Measurements from ENCODE around the gene SFXN3. TPM values are rescaled to one million over a fixed set of nuclear protein-coding genes. Genes with fewer than 3 reads are reported as not detected.
A peak's percentile ranks its signal among the peaks of the same experiment; 100 is the strongest.

Gene SFXN3
- total and polyA plus RNA-seq, 2 of the 13 experiments (the other 11 are each of a cell fraction or from before 2014, with no cell fraction given): 16.8 to 71.5 TPM

- TF ChIP-seq BRF2 (CRISPR knock-in tag; IDR thresholded peaks at IDR 0.05) (peak; percentile 54; the same call in 1 of the 2 replicates), HCFC1 (IDR thresholded peaks at IDR 0.05; ENCODE audit: low read depth, low read length) (no peak), ZBTB7B (CRISPR knock-in tag; IDR thresholded peaks at IDR 0.05) (peak; percentile 57; the same call in 1 of the 2 replicates), GPN1 (CRISPR knock-in tag; IDR thresholded peaks at IDR 0.05; ENCODE audit: borderline replicate concordance) (no peak), KLF13 (CRISPR knock-in tag; IDR thresholded peaks at IDR 0.05) (no peak), SNAPC4 (CRISPR knock-in tag; IDR thresholded peaks at IDR 0.05) (no peak), RORA (CRISPR knock-in tag; IDR thresholded peaks at IDR 0.05) (no peak), NFKBIZ (CRISPR knock-in tag; IDR thresholded peaks at IDR 0.05) (no peak), KAT8 (CRISPR knock-in tag; IDR thresholded peaks at IDR 0.05) (no peak; the same call in 1 of the 2 replicates), ZBTB7A (CRISPR knock-in tag; IDR thresholded peaks at IDR 0.05) (no peak), POLR2G (IDR thresholded peaks at IDR 0.05; ENCODE audit: low read depth, low read length) (peak; percentile 33; the same call in 1 of the 2 replicates), HOXA3 (CRISPR knock-in tag; IDR thresholded peaks at IDR 0.05) (no peak; the same call in none of the 2 replicates)
- TF ChIP-seq, protein P1, sequence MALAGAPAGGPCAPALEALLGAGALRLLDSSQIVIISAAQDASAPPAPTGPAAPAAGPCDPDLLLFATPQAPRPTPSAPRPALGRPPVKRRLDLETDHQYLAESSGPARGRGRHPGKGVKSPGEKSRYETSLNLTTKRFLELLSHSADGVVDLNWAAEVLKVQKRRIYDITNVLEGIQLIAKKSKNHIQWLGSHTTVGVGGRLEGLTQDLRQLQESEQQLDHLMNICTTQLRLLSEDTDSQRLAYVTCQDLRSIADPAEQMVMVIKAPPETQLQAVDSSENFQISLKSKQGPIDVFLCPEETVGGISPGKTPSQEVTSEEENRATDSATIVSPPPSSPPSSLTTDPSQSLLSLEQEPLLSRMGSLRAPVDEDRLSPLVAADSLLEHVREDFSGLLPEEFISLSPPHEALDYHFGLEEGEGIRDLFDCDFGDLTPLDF (CRISPR knock-in tag; IDR thresholded peaks at IDR 0.05): no peak
- TF ChIP-seq, protein P2, sequence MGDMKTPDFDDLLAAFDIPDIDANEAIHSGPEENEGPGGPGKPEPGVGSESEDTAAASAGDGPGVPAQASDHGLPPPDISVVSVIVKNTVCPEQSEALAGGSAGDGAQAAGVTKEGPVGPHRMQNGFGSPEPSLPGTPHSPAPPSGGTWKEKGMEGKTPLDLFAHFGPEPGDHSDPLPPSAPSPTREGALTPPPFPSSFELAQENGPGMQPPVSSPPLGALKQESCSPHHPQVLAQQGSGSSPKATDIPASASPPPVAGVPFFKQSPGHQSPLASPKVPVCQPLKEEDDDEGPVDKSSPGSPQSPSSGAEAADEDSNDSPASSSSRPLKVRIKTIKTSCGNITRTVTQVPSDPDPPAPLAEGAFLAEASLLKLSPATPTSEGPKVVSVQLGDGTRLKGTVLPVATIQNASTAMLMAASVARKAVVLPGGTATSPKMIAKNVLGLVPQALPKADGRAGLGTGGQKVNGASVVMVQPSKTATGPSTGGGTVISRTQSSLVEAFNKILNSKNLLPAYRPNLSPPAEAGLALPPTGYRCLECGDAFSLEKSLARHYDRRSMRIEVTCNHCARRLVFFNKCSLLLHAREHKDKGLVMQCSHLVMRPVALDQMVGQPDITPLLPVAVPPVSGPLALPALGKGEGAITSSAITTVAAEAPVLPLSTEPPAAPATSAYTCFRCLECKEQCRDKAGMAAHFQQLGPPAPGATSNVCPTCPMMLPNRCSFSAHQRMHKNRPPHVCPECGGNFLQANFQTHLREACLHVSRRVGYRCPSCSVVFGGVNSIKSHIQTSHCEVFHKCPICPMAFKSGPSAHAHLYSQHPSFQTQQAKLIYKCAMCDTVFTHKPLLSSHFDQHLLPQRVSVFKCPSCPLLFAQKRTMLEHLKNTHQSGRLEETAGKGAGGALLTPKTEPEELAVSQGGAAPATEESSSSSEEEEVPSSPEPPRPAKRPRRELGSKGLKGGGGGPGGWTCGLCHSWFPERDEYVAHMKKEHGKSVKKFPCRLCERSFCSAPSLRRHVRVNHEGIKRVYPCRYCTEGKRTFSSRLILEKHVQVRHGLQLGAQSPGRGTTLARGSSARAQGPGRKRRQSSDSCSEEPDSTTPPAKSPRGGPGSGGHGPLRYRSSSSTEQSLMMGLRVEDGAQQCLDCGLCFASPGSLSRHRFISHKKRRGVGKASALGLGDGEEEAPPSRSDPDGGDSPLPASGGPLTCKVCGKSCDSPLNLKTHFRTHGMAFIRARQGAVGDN (CRISPR knock-in tag; IDR thresholded peaks at IDR 0.05): peak; percentile 71
- TF ChIP-seq, protein P3, sequence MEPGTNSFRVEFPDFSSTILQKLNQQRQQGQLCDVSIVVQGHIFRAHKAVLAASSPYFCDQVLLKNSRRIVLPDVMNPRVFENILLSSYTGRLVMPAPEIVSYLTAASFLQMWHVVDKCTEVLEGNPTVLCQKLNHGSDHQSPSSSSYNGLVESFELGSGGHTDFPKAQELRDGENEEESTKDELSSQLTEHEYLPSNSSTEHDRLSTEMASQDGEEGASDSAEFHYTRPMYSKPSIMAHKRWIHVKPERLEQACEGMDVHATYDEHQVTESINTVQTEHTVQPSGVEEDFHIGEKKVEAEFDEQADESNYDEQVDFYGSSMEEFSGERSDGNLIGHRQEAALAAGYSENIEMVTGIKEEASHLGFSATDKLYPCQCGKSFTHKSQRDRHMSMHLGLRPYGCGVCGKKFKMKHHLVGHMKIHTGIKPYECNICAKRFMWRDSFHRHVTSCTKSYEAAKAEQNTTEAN (CRISPR knock-in tag; conservative IDR thresholded peaks at IDR 0.05): no peak
These were observed 982 bp downstream of the SFXN3 start (continued) for GRCh38 chr10:101031796-101032636.
